GM18526 (cell line): ENCODE results near the gene ITPKC.

Experiments
- POLR2A ChIP-seq: IDR thresholded peaks from 3 replicates; pipeline ENCODE4 v1.6.1; 2011; ENCODE audit not compliant: insufficient read length; ENCODE audit errors: extremely low read depth

ITPKC gene

GRCh38 chr19:40703029-40703755 lies 13.7 kb upstream of the ITPKC start:
- no peak for TF ChIP-seq POLR2A

GRCh38 chr19:40704491-40705361 lies 12.2 kb upstream of the ITPKC start:
- TF ChIP-seq POLR2A: no peak

- no peak for TF ChIP-seq POLR2A
Measured at GRCh38 chr19:40705362-40705651, 11.6 kb upstream of the ITPKC start.

DNA sequence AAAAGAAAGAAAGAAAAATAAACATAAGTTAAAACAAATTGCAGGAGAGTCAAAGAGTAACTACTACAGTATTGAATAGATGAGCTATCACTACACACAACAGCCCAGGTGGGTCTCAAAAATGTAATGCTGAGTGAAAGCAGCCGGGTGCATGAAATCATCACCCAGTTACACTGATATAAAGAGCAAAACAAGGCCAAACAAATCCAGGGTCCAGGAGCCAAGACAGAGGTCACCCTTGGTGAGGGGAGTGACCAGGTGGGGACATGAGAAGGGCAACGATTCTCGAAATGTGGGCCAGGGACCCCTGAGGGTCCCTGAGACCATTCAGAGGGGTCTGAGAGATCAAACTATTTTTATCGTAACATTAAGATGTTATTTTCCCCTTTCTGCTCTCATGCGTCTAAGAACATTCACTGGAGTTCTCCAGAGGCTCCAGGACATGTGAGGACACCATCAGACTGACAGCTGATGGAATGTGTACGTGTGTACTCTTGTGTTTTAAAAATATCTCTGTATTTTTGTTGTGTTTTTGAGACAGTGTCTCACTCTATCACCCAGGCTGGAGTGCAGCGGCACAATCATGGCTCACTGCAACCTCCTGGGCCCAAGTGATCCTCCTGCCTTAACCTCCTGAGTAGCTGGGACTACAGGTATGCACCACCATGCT lies 10.8 kb upstream of the ITPKC start:
- no peak for TF ChIP-seq POLR2A

DNA sequence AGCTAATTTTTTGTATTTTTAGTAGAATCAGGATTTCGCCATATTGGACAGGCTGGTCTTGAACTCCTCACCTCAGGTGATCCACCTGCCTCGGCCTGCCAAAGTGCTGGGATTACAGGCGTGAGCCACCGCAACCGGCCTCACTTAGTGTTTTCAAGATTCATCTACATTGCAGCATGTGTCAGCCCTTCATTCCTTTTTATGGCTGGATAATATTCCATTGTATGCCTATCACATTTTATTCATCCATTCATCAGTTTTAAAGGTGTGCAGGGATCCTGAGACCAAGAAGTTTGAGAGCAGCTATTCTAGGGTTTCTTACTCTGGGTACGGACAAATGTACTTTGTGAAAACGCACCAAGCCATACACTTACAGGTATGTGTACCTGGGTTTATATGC lies 9.3 kb upstream of the ITPKC start:
- TF ChIP-seq POLR2A: no peak

DNA sequence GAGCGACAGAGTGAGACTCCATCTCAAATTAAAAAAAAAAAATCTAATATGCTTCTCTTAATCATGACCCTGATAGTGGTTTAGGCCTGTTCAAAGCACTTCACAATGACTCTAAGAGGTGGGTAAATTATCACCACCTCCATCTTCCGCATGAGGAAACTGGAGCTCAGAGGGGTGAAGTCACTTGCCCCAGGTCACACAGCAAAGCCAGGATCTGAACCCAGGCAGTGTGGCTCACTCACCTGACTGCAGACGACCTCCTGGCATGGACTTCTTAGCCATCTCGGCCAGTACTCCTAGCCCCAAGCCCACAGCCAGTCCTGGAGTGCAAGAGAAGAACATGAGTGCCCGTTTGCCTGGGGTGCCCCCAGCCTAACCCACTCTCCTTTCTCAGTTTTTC lies 7.1 kb upstream of the ITPKC start:
- TF ChIP-seq POLR2A: no peak

DNA sequence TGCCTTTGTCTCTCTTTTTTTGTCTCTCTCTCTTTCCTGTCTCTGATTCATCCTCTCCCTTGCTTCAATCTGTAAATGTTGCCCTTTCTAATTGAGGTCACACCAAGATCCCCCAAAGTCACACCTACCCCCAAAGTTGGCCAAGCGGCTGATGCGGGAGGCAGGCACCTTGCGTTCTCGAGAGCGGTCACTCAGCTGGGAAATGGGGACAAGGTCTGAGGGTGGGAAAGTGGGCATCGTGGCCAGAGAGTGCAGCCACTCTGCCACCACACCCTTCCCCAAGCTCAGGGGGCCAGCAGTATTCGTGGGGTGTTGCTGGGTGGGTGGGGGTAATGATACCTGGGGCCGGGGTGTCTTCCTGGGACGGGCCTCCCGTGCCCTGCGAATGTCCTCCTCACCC lies 3.0 kb upstream of the ITPKC start:
- no peak for TF ChIP-seq POLR2A

DNA sequence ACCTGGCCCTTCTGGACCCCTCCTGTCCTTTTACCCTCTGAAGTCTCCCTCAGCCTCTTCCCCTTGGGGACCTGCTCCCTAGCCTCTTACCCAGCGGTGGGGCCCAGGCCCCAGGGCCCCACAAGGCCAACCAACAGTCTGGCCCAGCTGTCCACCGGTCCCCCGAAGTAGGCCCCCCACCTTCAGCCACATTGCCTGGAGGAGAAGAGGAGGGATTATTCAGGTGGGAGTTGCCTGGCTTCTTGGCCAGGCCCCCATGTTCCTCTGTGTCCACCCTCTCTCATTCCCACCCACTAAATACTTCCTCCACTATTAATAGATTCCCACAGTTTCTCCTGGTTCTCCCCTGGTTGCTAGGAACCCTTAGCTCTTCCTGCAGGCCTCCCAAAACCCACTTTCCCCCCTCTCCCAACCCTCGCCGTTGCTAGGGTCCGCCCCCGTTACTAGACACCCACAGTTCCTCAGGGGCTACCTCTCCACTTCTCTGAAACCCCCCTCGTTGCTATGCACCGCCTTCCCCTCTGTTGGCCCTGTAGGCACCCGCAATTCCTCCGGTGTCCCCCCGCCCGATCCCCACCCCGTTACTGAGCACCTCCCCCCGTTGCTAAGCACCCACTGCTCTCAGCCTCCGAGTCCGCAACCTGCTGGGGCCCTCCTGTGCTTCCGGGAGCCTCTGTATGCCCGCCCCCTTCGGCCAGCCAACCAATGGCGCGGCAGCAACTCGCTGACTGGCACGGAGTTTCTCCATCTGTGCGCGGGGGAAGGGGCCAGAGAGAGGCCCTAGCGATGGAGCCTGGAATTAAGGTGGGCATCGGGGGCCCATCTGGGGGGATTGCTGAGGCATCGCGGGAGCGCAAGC lies 2.2 kb upstream of the ITPKC start:
- TF ChIP-seq POLR2A: no peak

DNA sequence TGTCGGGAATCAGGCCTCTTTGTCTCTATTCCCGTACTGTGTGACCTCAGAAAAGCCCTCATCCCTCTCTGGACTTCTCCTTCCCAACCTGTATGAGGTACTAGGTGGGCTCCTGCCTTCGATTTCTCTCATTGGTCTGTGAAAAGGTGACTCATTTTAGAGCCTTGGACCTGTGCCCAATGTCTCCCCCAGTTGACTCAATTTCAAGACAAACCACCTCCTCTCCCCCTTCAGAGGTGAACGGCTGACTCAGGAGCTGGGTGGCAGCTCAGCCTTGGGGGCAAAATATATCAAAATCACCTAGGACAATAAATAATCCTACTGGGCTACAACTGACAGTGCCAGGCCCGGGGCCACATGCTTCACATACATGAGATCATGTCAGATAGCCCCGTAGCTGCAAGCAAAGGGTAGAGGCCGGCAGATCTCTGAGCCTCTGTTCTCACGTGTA lies 856 bp upstream of the ITPKC start:
- TF ChIP-seq POLR2A: no peak

DNA sequence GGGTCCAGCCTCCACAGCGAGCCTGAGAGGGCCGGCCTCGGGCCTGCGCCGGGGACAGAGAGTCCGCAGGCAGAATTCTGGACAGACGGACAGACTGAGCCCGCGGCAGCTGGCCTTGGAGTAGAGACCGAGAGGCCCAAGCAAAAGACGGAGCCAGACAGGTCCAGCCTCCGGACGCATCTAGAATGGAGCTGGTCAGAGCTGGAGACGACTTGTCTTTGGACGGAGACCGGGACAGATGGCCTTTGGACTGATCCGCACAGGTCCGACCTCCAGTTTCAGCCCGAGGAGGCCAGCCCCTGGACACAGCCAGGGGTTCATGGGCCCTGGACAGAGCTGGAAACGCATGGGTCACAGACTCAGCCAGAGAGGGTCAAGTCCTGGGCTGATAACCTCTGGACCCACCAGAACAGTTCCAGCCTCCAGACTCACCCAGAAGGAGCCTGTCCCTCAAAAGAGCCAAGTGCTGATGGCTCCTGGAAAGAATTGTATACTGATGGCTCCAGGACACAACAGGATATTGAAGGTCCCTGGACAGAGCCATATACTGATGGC lies 490 bp downstream of the ITPKC start:
- no peak for TF ChIP-seq POLR2A

DNA sequence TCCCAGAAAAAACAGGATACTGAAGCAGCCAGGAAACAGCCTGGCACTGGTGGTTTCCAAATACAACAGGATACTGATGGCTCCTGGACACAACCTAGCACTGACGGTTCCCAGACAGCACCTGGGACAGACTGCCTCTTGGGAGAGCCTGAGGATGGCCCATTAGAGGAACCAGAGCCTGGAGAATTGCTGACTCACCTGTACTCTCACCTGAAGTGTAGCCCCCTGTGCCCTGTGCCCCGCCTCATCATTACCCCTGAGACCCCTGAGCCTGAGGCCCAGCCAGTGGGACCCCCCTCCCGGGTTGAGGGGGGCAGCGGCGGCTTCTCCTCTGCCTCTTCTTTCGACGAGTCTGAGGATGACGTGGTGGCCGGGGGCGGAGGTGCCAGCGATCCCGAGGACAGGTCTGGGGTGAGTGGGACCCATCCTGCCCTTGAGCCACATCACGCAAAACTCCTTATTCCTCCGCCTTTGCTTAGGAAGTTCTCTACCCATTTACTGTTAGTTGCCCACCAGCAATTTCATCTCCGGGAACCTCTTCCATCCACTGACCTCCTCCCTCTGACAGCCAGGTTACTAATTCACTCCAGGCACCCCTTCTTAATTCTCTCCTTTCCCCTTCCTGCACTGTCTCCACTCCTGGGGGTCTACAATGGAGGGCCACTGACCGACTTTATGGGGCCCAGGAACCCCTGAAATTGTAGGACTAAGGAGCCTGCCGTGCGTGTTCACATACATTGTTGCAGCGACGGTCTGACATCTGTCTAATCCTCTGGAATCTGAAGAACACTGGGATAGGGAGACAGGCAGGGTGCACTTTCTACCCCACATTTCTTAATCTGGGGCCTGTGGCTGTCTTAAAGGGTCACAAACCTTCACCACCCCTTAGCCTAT lies 1.2 kb downstream of the ITPKC start:
- TF ChIP-seq POLR2A: no peak

DNA sequence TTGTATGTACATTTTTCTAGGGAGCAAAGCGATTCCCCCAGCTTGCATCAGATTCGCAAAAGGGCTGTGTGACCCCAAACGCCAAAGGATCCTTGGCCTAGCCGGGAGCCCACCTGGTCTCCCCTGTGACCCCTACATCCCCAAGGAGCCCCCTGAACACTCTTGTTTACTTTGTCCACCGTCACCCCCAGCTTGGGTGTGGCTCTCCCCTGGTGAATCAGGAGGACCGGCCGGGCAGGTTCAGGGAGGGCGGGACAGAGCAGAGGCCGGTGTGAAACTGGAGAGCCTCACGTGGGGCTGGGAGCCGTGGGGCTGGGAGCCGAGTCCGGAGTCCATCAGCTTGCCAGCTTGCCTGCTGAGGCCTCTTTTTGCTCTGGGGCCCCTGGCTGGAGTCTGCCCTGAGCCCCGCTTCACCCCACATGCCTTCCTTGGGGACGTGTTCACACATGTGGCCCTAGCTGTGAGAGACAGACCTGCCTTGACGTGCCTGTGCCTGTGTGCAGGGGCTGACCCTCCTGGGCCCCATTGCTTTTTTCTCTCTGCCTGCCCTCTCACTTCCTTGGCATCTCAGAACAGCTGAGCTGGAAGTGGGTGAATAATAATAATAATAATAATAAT lies 2.0 kb downstream of the ITPKC start:
- peak; percentile 33 for TF ChIP-seq POLR2A

DNA sequence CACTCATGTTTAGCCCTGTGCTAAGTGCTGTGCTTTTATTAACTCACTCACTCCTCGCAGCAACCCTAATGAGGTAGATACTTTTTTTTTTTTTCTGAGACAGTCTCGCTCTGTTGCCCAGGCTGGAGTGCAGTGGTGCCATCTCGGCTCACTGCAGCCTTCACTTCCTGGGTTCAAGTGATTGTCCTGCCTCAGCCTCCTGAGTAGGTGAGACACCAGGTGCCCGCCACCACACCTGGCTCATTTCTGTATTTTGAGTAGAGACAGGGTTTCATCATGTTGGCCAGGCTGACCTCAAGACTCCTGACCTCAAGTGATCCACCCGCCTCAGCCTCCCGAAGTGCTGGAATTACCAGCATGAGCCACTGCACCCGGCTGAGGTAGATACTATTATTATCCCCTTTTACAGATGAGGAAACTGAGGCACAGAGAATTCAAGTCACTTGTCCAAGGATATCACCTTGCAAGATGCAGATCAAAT lies 2.5 kb downstream of the ITPKC start:
- TF ChIP-seq POLR2A: no peak

GRCh38 chr19:40721140-40721486 lies 4.2 kb downstream of the ITPKC start:
- TF ChIP-seq POLR2A: no peak
